GM18508 (cell line): ENCODE measurements around the gene JAKMIP2.
"Not testable (repeated sequence)": the region's sequence is repeated elsewhere in the genome, so short reads cannot be mapped to it uniquely, and the experiment has no call there.

ENCODE experiments used
- ATAC-seq: cut with Tn5 transposase; IDR thresholded peaks from one replicate; pipeline ENCODE4 v1.9.1; 2021; ENCODE audit warnings: moderate number of reproducible peaks; ENCODE audit not compliant: insufficient read depth, unreplicated experiment

JAKMIP2 gene

DNA sequence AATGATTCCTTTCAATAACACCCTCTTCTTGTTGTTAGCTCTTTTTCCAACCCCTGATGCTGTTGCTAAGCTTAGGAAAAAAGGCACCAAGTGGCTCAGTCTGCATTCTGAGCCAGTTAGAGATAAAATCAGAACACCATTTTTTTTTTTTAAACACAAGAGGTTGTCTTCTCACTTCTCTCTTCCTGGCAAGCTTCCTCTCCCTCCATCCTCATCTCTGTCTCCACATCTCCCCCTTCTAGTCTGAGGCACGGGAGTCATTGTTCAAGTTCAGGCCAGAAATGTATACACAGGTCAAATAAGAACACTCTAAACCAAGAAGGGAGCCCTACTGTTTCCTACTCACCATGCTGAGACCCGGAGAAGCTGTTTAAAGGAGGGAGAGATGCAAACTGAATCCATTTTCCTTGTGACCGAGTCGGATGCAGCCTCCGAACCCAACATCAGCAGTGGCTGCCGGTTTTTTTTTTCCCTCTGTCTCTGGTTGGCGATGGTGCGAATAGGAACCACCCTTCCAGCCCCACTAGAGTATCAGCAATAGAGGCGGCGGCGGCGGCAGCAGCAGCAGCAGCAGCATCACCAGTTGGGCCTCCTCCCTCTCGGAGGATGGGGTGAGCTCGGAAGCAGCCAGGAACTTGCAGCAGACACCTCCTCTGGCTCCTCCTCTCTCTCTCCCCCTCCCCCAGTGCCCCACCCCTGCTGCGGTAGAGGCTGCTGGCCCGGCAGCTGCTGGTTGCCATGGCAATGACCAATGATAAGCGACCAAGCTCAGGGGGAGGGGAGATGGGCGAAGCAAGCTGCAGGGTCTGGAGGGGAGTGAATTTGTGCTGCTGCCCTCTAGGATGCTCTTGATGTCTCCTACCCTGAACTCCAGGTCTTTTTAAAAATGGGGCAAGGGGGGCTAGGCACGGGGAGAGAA lies at the start of gene JAKMIP2:
Gene JAKMIP2, minus strand, starts transcription at position 619 of the 919 bp plus-strand sequence. CDS start 110,922 bp downstream, outside the sequence.
- peak; percentile 49 for ATAC-seq

DNA sequence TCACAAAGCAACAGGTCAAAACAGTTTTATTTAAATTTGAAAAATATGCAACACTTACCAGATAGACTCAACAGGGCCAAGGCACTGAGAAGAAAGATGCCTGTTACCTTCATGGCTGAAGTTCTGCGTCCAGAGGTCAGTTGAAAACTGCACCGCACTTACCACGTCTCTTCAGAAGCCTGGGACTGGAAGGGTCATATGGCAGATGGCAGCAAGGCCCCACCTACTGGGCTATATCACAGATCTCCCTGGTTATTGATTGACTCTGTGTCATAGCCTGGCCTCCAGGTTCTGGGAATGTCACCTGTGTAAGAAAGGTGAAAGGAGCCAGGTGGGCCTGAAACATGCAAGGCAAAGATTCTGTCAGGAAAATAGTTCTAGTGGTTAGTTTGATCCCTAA lies 48.9 kb upstream of the JAKMIP2 start, which contains the start of gene SPINK1:
Gene SPINK1, minus strand, starts transcription at position 207 of the 400 bp plus-strand sequence. Its CDS starts 94 bp downstream, at position 113.
- no peak for ATAC-seq

DNA sequence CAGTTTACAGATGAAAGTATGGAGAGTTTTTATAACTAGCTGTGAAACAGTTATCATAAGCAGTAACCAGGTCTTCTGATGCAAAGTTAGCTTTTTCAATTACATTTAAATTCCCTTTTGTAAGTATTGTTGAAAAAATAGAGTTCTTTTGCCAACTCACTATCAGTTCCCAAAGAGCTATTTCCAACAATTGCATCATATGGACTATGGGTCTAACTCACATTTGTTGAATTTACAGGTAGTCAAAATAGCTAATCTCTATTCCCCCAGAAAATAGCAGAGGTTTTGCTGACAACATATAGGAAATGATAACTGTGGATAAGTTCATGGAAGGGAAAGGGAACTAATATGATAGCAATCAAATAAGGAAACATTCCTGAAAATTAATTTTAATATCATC lies 47.5 kb upstream of the JAKMIP2 start:
- no peak for ATAC-seq

DNA sequence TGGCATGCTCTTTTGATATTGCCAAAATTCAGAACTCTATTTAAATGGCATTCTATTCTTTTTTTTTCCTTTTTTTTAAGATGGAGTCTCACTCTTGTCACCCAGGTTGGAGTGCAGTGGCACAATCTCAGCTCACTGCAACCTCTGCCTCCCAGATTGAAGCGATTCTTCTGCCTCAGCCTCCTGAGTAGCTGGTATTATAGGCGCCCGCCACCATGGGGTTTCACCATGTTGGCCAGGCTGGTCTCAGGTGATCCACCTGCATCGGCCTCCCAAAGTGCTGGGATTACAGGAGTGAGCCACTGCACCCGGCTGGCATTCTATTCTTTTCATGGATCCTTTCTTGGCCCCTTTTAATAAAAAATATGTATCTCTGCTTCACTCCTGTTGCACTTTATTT lies 44.5 kb upstream of the JAKMIP2 start:
- not testable (repeated sequence) for ATAC-seq

DNA sequence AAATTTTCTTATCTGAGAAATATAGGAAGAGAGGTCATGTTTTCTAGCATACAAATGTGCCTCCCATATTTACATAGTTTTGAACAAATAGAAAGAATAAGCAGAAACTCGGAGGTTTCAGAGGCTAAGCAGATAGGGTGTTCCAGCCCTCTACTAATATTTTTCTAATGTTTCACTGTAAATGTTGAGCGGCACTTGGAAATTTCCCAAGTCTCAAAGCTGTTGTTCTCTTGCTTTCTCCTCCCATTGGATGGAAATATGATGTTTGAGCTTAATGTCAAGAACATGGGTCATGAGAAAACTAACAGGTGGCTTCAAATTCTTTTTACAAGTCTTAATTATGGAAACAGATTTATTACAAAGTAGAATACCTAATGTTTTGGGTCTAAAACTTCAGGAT lies 43.8 kb upstream of the JAKMIP2 start:
- ATAC-seq: no peak

DNA sequence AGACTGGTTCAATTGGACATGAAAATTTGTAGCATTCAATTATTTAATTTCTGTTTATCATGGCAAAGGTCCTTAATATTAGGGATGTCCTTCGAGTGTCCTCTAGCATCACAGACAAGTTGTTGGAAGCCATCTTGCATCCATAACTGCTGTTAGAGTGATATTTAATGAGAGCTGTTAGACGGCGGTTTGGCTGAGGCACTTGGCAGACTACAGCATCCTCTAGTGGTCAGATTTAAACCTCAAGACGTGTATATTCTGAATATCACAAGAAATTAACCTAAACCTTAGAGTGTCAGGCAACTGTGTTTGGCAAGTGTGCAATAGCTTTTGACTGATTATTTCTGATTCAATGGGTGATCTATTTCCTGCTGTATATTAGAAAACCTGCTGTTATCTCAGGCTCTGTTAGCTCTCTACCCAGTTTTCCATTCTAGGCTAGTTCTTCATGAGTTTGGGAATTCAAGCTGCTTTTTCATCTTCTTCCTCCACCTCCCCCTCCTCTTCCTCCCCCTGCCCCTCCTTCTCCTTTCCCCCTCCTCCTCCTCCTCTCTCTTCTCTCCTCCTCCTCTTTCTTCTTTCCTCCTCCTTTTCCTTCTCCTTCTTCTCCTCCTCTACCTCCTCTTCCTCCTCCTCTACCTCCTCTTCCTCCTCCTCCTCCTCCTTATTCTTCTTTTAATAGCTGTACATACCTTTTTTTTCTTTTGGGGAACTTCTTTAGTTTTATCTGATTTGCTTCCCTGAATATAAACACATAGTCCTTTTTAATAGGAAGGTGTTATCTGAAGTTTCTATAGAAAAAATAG lies 40.4 kb upstream of the JAKMIP2 start:
- ATAC-seq: peak; percentile 89

DNA sequence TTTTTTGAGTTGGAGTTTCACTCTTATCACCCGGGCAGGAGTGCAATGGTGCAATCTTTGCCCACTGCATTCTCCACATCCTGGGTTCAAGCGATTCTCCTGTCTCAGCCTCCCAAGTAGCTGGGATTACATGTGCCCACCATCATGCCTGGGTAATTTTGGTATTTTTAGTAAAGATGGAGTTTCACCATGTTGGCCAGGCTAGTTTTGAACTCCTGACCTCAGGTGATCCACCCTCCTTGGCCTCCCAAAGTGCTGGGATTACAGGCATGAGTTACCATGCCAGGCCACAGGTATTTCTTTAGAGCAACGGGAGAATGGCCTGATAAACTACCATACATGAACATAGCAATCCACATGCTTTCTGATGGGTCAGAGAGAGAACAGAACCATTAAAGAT lies 39.7 kb upstream of the JAKMIP2 start:
- ATAC-seq: not testable (repeated sequence)

DNA sequence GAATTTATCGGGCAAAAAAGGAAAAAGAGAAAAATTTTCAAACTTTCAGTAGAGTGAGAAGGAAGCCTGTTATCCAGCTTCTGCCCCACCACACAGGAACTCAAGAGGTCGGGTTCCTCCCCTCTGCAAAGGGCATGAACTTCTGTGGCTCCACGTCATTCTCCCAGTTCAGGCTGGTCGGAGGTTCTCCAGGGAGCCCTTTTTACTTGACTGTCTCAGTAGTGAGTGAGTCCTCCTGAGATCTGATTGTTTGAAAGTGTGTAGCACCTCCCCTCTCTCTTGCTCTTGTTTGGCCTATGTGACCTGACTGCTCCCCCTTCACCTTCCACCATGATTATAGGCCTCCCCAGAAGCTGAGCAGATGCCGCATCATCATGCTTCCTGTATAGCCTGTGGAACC lies 39.2 kb upstream of the JAKMIP2 start:
- no peak for ATAC-seq

DNA sequence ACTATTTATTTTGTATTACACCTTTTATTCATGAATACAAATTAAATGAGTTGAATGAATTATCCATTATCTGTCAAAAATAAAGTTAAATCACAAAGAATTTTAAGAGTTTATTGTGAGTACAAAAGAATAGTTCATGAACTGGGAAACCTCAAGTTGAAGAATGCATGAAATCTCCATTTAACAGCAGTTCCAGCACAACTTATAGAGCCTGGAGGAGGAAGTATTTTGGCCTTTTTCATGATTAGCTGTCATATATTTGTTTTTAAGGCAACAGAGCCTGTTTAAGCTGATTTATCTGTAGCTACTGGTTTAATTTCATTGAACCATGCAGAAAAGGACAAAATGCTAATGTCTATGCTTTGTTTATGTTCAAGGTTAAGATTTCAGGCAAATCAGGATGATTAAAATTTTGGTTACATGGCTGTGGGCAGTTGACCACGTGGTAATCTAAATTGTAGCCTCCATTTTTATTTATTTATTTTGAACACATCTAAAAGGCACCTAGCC lies 36.8 kb upstream of the JAKMIP2 start:
- ATAC-seq: no peak

DNA sequence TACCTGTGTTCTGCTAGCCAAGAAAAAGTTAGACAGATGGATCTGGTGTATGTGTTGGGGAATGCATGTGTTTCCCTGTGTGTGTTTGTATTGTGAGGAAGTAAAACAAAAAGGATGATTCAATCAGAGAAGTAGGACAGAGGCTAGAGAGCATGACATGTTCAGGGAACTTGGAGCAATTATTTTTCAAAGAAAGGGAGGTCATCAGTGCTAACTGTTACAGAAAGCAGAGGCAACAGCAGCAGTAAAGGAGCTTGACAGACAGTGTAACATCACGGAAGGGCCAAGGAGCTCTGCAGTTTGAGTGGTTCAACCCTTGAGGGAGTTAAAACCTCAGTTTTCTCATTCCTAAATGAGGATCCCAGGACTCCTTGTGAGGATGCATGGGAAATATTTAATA lies 35.8 kb upstream of the JAKMIP2 start:
- ATAC-seq: no peak

DNA sequence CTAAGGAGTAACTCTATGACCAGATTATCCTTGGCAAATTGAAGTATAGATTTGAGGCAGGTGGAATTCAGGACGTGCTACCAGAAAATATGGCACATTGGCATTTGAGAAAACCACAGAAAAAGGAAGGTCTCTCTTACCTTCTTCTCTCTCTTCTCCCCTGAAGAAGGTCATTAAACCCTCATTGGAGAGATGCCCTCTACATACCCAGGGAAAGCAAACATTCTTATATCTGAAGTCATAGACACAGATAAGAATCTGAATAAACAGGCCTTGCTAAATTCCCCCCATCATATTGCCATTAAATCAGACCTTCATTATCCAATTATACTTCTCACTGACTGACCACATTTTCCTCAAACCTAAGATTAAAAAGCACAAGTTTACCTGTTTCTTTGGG lies 31.2 kb upstream of the JAKMIP2 start:
- no peak for ATAC-seq

DNA sequence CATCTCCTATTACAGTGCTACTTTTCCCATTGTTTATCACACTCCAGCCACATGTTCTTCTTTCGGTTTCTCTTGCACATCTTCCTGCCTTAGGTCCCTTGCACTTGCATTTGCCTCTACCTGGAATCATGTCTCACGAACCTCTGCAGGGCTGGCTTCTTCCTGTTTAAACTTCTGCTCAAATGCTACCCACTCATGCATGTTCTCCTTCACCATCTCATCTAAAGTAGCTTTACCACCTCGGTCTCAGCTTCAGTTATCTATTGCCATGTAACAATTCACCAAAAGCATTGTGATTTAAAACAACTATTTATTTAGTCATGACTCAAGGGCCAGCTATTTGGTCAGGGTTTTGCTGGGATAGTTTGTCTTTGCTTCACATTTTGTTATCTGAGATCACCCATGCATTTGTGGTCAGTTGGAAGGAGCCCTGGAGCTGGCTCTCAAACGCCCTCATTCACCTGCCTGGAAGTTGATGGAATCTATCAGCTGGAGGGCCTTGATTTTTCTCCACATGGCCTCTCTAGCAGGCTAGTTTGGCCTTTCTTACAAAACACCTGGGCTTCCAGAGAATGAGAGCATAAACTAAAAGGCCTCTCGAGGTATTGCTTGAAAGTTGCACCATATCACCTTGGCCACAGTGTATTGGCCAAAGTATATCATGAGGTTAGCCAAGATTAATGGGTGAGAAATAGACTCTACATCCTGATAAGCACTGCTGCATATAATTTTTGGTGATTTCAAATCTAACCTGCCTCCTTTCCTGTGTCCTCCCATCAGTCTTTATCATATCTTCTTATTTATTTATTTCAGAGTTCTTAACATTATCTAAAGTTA lies 27.5 kb upstream of the JAKMIP2 start:
- ATAC-seq: no peak

DNA sequence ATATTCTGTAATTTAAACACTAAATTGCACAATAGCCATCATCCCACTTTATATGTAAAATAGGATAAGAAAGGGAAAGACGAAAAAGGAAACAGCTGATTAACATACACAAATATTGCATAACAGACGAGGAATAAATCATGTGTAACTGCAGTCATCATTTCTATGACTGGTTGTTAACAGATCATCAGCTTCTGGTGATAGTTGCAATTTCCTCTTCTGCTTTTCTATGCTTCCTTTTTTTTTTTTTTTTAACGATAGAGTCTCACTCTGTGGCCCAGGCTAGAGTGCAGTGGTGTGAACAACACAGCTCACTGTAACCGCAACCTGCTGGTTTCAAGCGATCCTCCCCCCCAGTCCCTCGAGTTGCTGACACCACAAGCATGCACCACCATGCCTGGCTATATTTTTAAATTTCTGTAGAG lies 22.5 kb upstream of the JAKMIP2 start:
- ATAC-seq: peak; percentile 91

DNA sequence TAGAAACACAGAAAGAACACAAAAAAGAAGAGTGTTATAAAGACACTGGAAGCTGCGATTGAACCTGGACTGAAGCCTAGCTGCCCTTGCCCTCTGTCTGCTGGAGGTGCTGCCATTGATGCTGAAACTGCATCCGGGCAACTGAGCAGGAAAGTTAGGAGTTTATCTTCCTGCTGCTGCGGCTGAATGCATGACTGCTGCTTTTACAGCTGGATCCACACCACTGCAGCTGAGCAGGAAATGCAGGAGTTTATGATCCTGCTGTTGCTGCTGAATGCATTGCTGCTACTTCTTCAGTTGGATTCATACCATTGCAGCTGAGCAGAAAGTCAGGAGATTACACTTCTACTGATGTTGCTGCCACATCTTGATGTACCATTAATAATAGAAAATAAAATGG lies 21.8 kb upstream of the JAKMIP2 start:
- ATAC-seq: no peak

DNA sequence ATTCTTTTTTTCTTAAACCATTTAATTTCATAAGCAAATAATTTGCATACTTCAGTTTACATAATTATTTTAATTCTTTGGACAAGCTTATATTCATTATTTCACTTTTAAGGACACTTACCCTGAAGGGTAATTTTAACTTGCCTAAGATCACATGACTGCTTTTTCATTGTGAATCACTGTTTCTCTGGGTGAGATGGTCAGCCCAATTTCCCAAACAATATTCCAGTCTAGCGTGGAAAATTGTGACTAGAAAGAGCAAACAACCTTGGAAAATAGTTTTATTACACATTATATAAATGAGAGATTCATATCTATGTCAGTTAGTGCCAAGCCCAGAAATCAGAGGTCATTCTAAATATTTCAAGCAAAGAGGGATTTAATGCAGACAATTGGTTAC lies 21.4 kb upstream of the JAKMIP2 start:
- ATAC-seq: no peak

DNA sequence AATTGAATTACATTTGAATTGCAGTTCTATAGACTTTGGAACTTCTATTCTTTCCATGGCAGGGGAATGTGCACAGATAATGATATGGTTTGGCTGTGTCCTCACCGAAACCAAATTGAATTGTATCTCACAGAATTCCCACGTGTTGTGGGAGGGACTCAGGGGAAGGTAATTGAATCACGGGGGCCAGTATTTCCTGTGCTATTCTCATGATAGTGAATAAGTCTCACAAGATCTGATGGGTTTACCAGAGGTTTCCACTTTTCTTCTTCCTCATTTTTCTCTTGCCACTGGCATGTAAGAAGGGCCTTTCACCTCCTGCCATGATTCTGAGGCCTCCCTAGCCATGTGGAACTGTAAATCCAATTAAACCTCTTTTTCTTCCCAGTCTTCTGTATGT lies 20.6 kb upstream of the JAKMIP2 start:
- ATAC-seq: not testable (repeated sequence)

DNA sequence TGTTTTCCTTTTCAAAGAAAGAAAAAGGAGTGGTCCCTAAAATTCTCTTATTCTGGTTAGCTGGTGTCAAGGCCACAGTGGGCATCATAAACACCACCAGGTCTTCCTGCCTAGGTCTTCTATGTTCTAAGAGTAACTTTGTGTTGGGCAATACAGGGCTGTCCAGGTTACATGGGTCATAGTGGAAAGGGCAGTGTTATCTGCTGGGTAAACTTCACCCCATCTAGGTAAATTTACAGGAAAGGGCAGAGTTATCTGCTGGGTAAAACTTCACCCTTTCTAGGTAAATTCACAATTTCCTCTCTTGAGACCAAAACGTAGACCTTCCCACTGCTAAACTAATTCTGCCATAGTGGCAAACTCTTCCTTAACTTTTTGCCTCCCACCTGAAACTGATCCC lies 18.9 kb upstream of the JAKMIP2 start:
- no peak for ATAC-seq

DNA sequence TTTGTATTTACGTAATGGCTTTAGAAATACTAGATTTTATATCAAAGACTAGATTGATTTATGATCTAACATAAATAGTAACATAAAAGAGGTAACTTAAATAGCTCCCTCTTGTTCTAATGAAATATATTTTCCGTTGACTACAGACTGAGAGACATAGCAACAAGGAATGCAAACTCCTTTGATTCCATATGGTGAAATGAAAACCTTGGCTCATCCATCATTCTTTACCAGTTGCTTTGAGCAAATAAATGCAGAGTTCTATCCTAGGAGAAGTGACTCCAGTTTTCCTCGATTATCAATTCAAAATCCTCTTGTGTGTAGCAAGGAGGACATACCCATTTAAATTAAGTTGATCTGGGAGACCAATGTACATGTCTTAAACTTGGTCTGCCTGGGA lies 18.0 kb upstream of the JAKMIP2 start:
- ATAC-seq: no peak

DNA sequence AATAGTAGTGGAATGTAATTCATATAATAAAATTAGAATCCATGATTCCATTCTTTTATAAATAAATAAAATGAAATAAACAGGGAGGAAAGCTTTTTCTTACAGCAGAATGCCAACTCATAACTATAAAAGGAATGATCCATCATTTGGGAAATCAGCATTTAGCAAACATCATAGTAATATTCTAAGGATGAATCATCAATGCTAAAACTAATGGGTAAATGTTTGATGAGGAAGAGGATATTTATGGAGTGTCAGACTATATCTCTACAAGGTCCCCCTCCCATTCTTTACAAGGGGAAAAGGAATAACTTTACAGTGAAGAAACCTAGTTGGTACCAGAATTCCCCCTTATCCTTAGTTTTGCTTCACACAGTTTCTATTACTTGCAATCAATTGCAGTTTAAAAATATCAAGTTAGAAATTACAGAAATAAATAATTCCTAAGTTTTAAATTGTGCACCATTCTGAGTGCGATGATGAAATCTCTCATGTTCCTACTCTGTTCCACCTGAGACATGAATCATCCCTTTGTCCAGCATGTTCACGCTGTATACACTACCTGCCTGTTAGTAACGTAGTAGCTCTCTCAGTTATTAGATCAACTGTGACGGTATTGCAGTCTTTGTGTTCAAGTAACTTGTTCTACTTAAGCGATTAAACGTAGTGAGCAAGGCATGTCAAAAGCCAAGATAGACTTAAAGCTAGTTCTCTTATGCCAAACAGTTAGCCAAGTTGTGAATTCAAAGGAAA lies 14.2 kb upstream of the JAKMIP2 start:
- no peak for ATAC-seq
